LHCN-M2 (cell line): ENCODE measurements around the gene MAST4. TPM values are rescaled to one million over a fixed set of nuclear protein-coding genes. Genes with fewer than 3 reads are reported as not detected.

Experiments
- DNase-seq: peaks from one replicate; pipeline ENCODE4 v3.0.0-alpha.2; 2012; ENCODE audit warnings: low read depth
- total RNA-seq: library from RNA; depleted of rRNA; stranded (reverse); fragments of >200 nt; gene quantifications from 2 replicates; pipeline ENCODE4 v1.2.3, GENCODE V29; 2014

MAST4 gene
- total RNA-seq, 1 experiment from 2014 or later, result 10.7 TPM

- no peak for DNase-seq
These were observed 585.5 kb downstream of the MAST4 start for GRCh38 chr5:67181648-67182221.

DNA sequence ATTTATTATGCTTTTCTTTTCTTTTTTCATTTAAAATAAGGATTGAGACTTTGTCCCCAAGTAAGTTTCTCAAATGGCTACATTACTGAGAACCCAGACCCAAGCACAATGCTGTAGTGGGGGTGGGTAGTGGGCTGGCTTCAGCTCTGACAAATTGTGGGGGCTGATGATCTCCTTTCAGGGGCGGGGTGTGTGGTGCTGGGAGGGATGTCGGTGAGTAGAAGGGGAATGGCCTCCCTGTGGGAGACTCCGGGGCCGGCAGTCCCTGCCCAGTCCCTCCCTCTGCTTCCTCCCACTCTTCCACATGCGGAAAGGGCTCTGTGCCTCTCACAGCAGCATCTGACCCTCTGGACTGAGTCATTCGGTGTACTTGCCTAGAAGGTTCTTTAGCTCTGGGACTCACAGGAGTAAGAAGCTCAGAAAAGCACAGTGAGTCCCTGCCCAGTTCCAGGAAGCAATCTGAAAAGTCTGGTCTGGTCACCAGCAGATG is 586.2 kb downstream of the MAST4 start:
- DNase-seq, result peak; percentile 86

- DNase-seq, result no peak
These were observed 587.7 kb downstream of the MAST4 start for GRCh38 chr5:67183859-67184258.

GRCh38 chr5:67187006-67187715 is 591.0 kb downstream of the MAST4 start:
- DNase-seq, result no peak

GRCh38 chr5:67188274-67189078 is 592.3 kb downstream of the MAST4 start:
- DNase-seq, result no peak

- DNase-seq, result no peak
These were observed 592.8 kb downstream of the MAST4 start for GRCh38 chr5:67189079-67189354.

DNA sequence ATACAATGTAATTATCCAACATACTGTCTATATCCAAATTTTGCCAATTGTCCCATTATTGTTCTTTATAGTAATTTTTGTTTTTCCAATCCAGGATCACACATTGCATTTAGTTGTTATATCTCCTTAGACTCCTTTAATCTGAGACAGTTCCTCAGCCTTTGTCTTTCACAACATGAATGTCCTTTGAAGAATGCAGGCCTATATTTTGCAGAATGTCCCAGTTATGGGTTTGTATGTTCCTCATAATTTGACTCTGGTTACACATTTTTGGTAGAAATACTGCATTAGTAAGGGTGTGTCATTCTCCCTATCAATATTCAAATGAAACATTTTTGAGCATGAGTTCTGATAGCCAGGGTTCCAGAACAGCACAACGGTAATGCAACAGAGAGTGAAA is 593.7 kb downstream of the MAST4 start:
- no peak for DNase-seq

DNA sequence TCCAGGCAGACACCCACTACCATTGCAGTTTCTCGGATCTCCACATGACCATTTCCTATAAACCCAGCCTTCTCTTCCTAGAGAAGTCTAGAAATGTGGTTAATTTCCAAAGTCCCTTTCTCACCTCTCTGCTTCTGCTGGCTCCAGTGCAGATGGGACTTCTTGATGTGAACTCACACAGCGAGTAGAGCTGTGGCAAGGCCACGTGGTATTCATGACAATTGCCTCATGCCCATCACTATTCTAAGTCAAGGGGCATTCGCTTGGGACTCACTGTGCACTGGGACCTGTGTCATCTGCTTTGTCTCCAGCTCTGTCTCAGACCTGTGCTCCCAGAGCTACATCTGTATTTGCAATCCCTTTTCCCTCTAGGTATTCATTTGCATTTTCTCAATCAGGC is 594.2 kb downstream of the MAST4 start:
- DNase-seq, result no peak

- DNase-seq, result no peak
These were observed 594.7 kb downstream of the MAST4 start for GRCh38 chr5:67190861-67191260.

DNA sequence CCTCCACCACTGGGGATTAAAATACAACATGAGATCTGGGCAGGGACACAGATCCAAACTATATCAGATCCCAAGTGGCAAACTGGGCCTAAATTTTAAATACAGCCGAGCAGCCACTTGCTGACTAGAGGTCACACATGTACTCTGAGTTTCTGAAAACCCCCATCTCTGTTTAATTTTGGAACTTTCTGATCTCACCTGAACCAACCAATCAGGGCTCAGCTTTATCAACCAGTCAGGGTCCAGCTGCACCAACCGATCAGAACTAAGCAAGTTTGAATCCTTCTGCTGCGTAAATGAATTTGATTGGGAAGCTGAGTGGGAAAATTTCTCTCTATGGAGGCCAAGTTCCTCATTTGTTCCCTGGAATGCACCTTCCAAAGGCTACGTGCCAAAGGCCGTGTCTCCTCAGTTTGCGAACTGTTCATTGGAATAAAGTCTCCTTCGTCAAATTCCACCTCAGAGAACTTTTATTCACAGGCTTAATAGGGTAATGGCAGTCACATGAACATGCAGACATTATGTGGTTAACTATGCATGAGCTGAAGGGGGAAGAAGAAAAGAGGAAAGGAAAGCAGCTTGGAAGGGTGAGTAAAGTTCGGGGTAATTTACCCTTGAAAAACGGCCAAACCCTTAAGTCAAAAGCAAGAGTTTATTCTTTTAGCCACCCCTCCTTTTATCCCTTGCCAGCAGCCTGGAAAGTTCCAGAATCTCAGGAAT is 596.7 kb downstream of the MAST4 start:
- no peak for DNase-seq

- DNase-seq, result no peak
These were observed 597.2 kb downstream of the MAST4 start for GRCh38 chr5:67193439-67193807.

- DNase-seq, result no peak
These were observed 598.0 kb downstream of the MAST4 start for GRCh38 chr5:67194166-67194565.

- DNase-seq, result no peak
These were observed 599.4 kb downstream of the MAST4 start for GRCh38 chr5:67195406-67196275.

GRCh38 chr5:67196537-67197059 is 600.4 kb downstream of the MAST4 start, which contains the start of gene CD180:
Gene CD180, minus strand, starts transcription at chr5:67196799. Its CDS starts 158 bp downstream, at chr5:67196641.
- DNase-seq, result no peak

DNA sequence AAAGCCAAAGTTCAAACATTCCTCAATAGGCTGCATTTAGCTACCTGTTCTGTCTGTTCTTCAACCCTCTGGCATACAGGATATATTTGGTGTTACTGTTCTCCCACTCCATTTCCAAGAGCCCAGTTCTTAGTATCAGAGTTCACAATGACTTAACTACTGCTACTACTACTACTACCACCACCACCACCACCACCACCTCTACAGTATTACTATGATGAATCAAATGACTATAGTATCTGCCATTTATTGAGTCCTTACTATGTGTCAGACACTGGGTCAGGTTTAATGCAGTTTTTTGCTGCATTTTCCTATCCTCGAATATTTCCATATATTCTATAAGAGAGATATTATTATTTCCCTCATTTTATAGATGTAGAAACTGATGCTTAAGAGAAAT is 601.3 kb downstream of the MAST4 start:
- no peak for DNase-seq

DNA sequence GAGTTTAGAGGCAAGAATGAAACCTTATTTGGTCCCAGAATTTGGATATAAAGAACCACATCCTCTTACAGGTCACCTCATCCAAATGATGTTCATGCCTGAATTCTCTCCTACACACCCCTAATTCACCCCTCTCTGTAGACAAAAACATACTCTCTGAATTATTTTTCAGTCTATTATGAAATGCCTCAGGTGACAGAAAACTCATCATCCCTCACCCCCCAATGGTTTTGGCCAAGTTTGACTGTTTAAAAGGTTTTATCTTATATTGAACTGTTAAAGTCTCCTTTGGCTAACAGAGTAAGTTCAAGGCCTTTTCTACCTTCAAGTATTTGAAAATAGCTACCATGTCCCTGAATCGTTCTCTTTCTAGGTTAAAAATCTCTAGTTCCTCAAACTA is 602.7 kb downstream of the MAST4 start:
- no peak for DNase-seq

DNA sequence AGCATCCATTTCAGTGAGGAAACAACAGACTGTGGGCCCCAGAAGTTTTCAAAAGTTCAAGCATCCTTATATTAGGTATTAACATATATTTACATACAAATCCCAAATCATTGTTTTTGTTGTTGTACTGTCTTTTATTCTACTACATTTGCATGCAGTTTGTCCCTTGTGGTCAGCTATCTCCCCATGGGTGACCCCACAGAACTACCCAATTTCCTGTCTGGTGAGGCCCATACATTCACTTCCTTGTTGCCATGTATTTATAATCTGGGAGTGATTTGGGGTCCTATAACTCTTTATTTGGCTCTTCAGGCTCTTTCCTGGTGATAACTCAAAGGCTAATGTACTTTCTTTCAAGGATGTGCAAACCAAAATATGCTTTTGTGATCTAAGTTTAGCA is 603.7 kb downstream of the MAST4 start:
- DNase-seq, result no peak

GRCh38 chr5:67200809-67201562 is 604.8 kb downstream of the MAST4 start:
- DNase-seq, result no peak

GRCh38 chr5:67201897-67202549 is 605.8 kb downstream of the MAST4 start:
- DNase-seq, result no peak

DNA sequence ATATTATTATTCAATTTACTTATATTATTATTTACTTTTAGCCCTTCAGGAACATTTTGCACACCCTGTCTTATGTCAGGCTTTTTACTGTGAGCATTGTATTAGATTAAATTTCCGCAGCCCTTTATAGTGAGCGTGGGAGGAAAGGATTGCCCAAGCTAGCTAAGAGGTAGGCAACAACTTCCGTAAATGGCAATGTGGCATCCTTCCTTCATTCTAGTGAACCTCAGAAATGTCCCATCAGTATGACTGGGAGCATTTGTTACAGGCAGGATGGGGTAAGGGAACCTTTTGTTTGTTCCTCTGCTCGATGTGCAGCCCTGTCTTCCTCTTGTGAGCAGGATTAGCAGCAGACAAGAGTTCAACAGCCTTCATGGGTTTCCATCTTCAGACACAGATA is 606.6 kb downstream of the MAST4 start:
- no peak for DNase-seq
